Adrenal gland (tissue), 5 donors: ENCODE data around the gene PEX16.

Experiments
- CTCF ChIP-seq, 6 experiments: fragments of 450-650 bp in 4 of 6; fragments of 200-600 bp in 2 of 6; sonication (generic) in 1 of 6; IDR thresholded peaks; 1 replicate in 5 of 6; 2 replicates in 1 of 6; pipeline versions ENCODE4 v1.5.1 to v1.8.0; 2016 to 2021; ENCODE audit warnings: antibody characterized with exemption in 6 of 6, mild to moderate bottlenecking in 2 of 6, moderate library complexity in 1 of 6
- POLR2A ChIP-seq, 2 donors: fragments of 450-650 bp; IDR thresholded peaks; one replicate each; pipeline ENCODE4 v1.6.1; 2017; ENCODE audit warnings: antibody characterized with exemption in 2 of 2, mild to moderate bottlenecking in 2 of 2, moderate library complexity in 1 of 2
- donor health status: DM: no; HTN: no; CAD: no.

DNA sequence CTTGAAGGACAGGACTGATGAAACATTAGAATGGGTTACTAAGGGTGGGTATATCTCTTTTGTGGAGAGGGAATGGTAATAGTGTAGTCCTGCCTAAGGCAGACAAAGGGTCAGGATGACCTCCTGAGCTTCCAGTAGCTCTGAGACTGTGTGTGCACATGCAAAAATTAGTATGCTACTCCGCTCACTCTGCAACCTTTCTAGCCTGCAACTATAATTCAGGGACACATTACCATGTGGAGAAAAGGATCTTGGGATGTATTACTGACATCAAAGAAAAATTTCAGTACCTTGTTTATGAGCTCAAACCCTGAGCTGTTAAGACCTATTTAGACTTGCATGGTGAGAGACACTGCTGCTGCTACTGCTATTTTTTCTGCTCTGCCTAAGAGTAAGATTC, 30.2 kb upstream of the PEX16 start:
- TF ChIP-seq POLR2A (IDR thresholded peaks at IDR 0.05) (no peak), CTCF (IDR thresholded peaks at IDR 0.05) (no peak)
